ENCODE measurements around the gene TNFRSF13B. TPM values are rescaled to one million over a fixed set of nuclear protein-coding genes. Genes with fewer than 3 reads are reported as not detected.

TNFRSF13B gene
- total and polyA plus RNA-seq, 2 experiments from 2014 or later: not detected

GRCh38 chr17:16926571-16927451 is 45.1 kb downstream of the TNFRSF13B start:
- Histone ChIP-seq H3K4me3 (no peak overlapping the region), H3K27me3 (no peaks in the 10 kb centered on the region), H3K36me3 (no peaks in the 10 kb centered on the region), H3K27ac (no peak overlapping the region), H3K9me3 (ENCODE audit: low read depth) (no peaks in the 10 kb centered on the region), H3K4me1 (ENCODE audit: low read depth) (peaks cover 11% of the 10 kb centered on the region)
- DNase-seq (ENCODE audit: low read depth in 1 of 2, low spot score in 1 of 2): peak in 1 of 2 donors; percentile 49
- TF ChIP-seq, protein P1, sequence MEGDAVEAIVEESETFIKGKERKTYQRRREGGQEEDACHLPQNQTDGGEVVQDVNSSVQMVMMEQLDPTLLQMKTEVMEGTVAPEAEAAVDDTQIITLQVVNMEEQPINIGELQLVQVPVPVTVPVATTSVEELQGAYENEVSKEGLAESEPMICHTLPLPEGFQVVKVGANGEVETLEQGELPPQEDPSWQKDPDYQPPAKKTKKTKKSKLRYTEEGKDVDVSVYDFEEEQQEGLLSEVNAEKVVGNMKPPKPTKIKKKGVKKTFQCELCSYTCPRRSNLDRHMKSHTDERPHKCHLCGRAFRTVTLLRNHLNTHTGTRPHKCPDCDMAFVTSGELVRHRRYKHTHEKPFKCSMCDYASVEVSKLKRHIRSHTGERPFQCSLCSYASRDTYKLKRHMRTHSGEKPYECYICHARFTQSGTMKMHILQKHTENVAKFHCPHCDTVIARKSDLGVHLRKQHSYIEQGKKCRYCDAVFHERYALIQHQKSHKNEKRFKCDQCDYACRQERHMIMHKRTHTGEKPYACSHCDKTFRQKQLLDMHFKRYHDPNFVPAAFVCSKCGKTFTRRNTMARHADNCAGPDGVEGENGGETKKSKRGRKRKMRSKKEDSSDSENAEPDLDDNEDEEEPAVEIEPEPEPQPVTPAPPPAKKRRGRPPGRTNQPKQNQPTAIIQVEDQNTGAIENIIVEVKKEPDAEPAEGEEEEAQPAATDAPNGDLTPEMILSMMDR (IDR thresholded peaks at IDR 0.05; ENCODE audit: low read depth, low read length): no peak

DNA sequence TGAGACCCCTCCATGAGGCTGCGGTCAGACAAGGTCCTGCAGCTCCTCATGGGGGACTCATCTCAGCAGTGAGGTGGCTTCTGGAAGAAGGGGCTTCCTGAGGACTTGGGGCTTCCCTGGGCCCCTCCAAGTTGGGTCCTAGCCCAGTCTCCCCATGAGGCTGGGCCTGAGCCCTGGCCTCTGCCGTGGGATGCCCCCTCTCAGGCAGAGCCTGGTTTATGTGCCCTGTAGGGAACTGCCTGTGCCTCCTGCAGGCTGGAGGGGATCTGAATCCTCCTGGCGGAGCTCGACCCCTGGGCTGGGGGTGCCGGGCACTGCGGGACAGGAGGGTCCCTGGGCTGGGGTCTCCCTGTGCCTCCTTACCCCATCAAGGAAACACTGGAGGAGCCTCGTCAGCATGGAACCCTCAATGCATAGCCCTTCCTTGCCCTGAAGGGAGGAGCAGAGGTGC is 45.8 kb downstream of the TNFRSF13B start:
- TF ChIP-seq, protein P1 (IDR thresholded peaks at IDR 0.05; ENCODE audit: low read depth, low read length): no peak
- Histone ChIP-seq H3K27me3 (no peaks in the 10 kb centered on the region), H3K4me3 (no peak overlapping the region), H3K4me1 (ENCODE audit: low read depth) (peaks cover 8% of the 10 kb centered on the region), H3K36me3 (no peaks in the 10 kb centered on the region), H3K27ac (no peak overlapping the region), H3K9me3 (ENCODE audit: low read depth) (no peaks in the 10 kb centered on the region)
- DNase-seq (ENCODE audit: low read depth in 1 of 2, low spot score in 1 of 2): no peak

GRCh38 chr17:16925461-16926060 is 46.4 kb downstream of the TNFRSF13B start:
- H3K9me3 ChIP-seq (ENCODE audit: low read depth): no peaks in the 10 kb centered on the region
- peaks cover 8% of the 10 kb centered on the region for H3K4me1 ChIP-seq (ENCODE audit: low read depth)
- DNase-seq (ENCODE audit: low read depth in 1 of 2, low spot score in 1 of 2): no peak
- H3K27me3 ChIP-seq: no peaks in the 10 kb centered on the region
- H3K36me3 ChIP-seq: no peaks in the 10 kb centered on the region
- TF ChIP-seq, protein P1 (IDR thresholded peaks at IDR 0.05; ENCODE audit: low read depth, low read length): no peak
- H3K4me3 ChIP-seq: no peak overlapping the region
- H3K27ac ChIP-seq: no peak overlapping the region

DNA sequence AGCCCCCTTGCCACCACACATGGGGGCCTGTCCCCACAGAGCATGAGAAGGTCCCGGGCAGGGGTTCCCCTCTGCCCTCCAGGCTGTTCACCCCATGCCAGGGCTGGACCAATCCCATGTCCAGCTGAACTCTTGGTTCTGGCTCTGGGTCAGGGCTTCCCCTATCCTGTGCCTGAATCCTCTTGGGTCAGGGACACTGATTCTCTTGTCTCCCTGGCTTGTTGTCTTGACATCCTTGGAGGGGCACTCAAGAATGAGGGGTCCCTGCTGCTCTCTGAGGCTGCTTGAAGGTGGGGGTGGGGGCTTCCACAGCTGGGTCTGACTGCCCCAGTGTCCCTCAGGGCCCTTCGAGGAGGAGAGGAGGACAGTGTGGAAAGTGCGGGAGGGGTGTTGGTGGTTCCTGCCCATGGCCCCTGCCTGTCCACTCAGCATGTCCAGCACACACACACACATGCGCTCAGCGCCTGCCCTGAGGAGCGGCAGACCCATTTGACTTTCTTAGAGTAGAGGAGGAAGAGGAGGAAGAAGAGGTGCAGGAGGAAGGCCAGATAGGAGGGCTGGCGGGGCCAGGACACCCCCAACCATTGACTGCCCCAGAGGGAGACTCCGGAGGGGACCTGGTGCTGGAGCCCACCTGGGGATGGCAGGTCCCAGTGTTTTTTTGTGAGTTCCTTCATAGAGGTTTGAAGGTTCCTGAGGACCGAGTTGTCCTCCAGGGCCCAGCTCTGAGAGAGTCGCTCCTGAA is 47.0 kb downstream of the TNFRSF13B start:
- Histone ChIP-seq H3K36me3 (no peaks in the 10 kb centered on the region), H3K4me1 (ENCODE audit: low read depth) (peaks cover 8% of the 10 kb centered on the region), H3K9me3 (ENCODE audit: low read depth) (no peaks in the 10 kb centered on the region), H3K27me3 (no peaks in the 10 kb centered on the region), H3K27ac (no peak overlapping the region), H3K4me3 (no peak overlapping the region)
- no peak for DNase-seq (ENCODE audit: low read depth in 1 of 2, low spot score in 1 of 2)
- TF ChIP-seq, protein P1 (IDR thresholded peaks at IDR 0.05; ENCODE audit: low read depth, low read length): no peak

GRCh38 chr17:16923904-16924695 is 47.8 kb downstream of the TNFRSF13B start:
- TF ChIP-seq, protein P1 (IDR thresholded peaks at IDR 0.05; ENCODE audit: low read depth, low read length): no peak
- no peak for DNase-seq (ENCODE audit: low read depth in 1 of 2, low spot score in 1 of 2)
- H3K9me3 ChIP-seq (ENCODE audit: low read depth): no peaks in the 10 kb centered on the region
- H3K4me1 ChIP-seq (ENCODE audit: low read depth): peaks cover 11% of the 10 kb centered on the region
- no peak overlapping the region for H3K27ac ChIP-seq
- no peak overlapping the region for H3K4me3 ChIP-seq
- H3K27me3 ChIP-seq: no peaks in the 10 kb centered on the region
- no peaks in the 10 kb centered on the region for H3K36me3 ChIP-seq
